OCI-LY1 (cell line): ENCODE data around the gene GALNT4.

Source experiments
- H2AFZ ChIP-seq: fragments of 200-600 bp; sonication (generic), shearing (Covaris generic); 2 replicates; pipeline ENCODE4 v1.6.0; 2014; ENCODE audit warnings: antibody characterized with exemption, mild to moderate bottlenecking, low read length
- H3F3A ChIP-seq: fragments of 200-600 bp; sonication (generic), shearing (Covaris generic); 2 replicates; pipeline ENCODE4 v1.6.0; 2014; ENCODE audit warnings: mild to moderate bottlenecking, antibody characterized with exemption, low read length, moderate library complexity; ENCODE audit not compliant: insufficient read depth
- H3K27ac ChIP-seq: fragments of 200-600 bp; sonication (generic); 2 replicates; pipeline ENCODE4 v1.5.1; 2014; ENCODE audit warnings: low read length, mixed run types, mild to moderate bottlenecking, low read depth; ENCODE audit not compliant: poor library complexity, severe bottlenecking
- H3K27me3 ChIP-seq: fragments of 200-600 bp; sonication (generic); 2 replicates; pipeline ENCODE4 v1.6.0; 2014; ENCODE audit warnings: antibody characterized with exemption, mild to moderate bottlenecking, low read length, moderate library complexity; ENCODE audit not compliant: insufficient read depth
- H3K36me3 ChIP-seq: fragments of 200-600 bp; sonication (generic); 2 replicates; pipeline ENCODE4 v1.6.1; 2014; ENCODE audit warnings: mild to moderate bottlenecking, antibody characterized with exemption, low read length, moderate library complexity, mixed read lengths; ENCODE audit not compliant: insufficient read depth
- H3K4me1 ChIP-seq: fragments of 200-600 bp; sonication (generic); 2 replicates; pipeline ENCODE4 v1.5.1; 2014; ENCODE audit warnings: mild to moderate bottlenecking, low read length, moderate library complexity; ENCODE audit not compliant: insufficient read depth, severe bottlenecking
- H3K4me2 ChIP-seq: fragments of 200-600 bp; sonication (generic), shearing (Covaris generic); 2 replicates; pipeline ENCODE4 v1.6.1; 2014; ENCODE audit warnings: low read length
- H3K4me3 ChIP-seq: fragments of 200-600 bp; sonication (generic); 2 replicates; pipeline ENCODE4 v1.5.1; 2014; ENCODE audit warnings: low read length, low read depth, mild to moderate bottlenecking, mixed read lengths; ENCODE audit not compliant: poor library complexity, severe bottlenecking
- H3K79me2 ChIP-seq: fragments of 200-600 bp; shearing (Covaris generic); 2 replicates; pipeline ENCODE4 v1.6.1; 2016; ENCODE audit warnings: mixed run types, low read length, mixed read lengths; ENCODE audit not compliant: insufficient read depth
- H3K9ac ChIP-seq: fragments of 200-600 bp; sonication (generic), shearing (Covaris generic); 2 replicates; pipeline ENCODE4 v1.6.1; 2014; ENCODE audit warnings: mild to moderate bottlenecking, low read length, mixed read lengths
- H3K9me2 ChIP-seq: fragments of 200-600 bp; sonication (generic), shearing (Covaris generic); 2 replicates; pipeline ENCODE4 v1.6.1; 2014; ENCODE audit warnings: low read depth, mild to moderate bottlenecking, low read length, mixed read lengths
- H3K9me3 ChIP-seq: fragments of 200-600 bp; shearing (Covaris generic); 2 replicates; pipeline ENCODE4 v1.6.1; 2014; ENCODE audit warnings: low read length, mixed read lengths
- H4K20me1 ChIP-seq: fragments of 200-600 bp; sonication (generic), shearing (Covaris generic); 2 replicates; pipeline ENCODE4 v1.6.0; 2016; ENCODE audit warnings: mild to moderate bottlenecking, low read length; ENCODE audit not compliant: insufficient read depth
- CTCF ChIP-seq: fragments of 200-600 bp; sonication (generic), shearing (Covaris generic); IDR thresholded peaks from 2 replicates; pipeline ENCODE4 v1.5.1; 2017; ENCODE audit warnings: mild to moderate bottlenecking, antibody characterized with exemption, low read length, moderate library complexity, mixed read lengths
- EZH2 ChIP-seq: fragments of 200-600 bp; sonication (generic), shearing (Covaris generic); IDR thresholded peaks from 2 replicates; pipeline ENCODE4 v1.8.0; 2017; ENCODE audit warnings: borderline replicate concordance, mixed run types, mild to moderate bottlenecking, antibody characterized with exemption, low read length, moderate library complexity, mixed read lengths

GALNT4 gene

GRCh38 chr12:89514751-89515150, 9.8 kb downstream of the GALNT4 start:
- no peak overlapping the region for H3K4me3 ChIP-seq
- no peak overlapping the region for H3K27ac ChIP-seq
- H2AFZ ChIP-seq, result no peak overlapping the region
- H3K79me2 ChIP-seq, result no peaks in the 10 kb centered on the region
- H3K9me2 ChIP-seq, result no peaks in the 10 kb centered on the region
- TF ChIP-seq EZH2 (no peak), CTCF (no peak)
- H3K27me3 ChIP-seq, result no peaks in the 10 kb centered on the region
- no peaks in the 10 kb centered on the region for H4K20me1 ChIP-seq
- no peaks in the 10 kb centered on the region for H3F3A ChIP-seq
- no peaks in the 10 kb centered on the region for H3K36me3 ChIP-seq
- H3K9me3 ChIP-seq, result no peaks in the 10 kb centered on the region
- no peak overlapping the region for H3K4me2 ChIP-seq
- no peak overlapping the region for H3K9ac ChIP-seq
- H3K4me1 ChIP-seq, result no peaks in the 10 kb centered on the region

- H2AFZ ChIP-seq, result no peak overlapping the region
- no peaks in the 10 kb centered on the region for H3F3A ChIP-seq
- H3K9me3 ChIP-seq, result no peaks in the 10 kb centered on the region
- H3K36me3 ChIP-seq, result no peaks in the 10 kb centered on the region
- no peak overlapping the region for H3K27ac ChIP-seq
- no peak overlapping the region for H3K9ac ChIP-seq
- no peak overlapping the region for H3K4me2 ChIP-seq
- no peaks in the 10 kb centered on the region for H4K20me1 ChIP-seq
- H3K4me1 ChIP-seq, result no peaks in the 10 kb centered on the region
- TF ChIP-seq CTCF (no peak), EZH2 (no peak)
- no peaks in the 10 kb centered on the region for H3K27me3 ChIP-seq
- H3K4me3 ChIP-seq, result no peak overlapping the region
- no peaks in the 10 kb centered on the region for H3K9me2 ChIP-seq
- no peaks in the 10 kb centered on the region for H3K79me2 ChIP-seq
Measured at GRCh38 chr12:89513544-89513943, 11.1 kb downstream of the GALNT4 start.

- no peaks in the 10 kb centered on the region for H3K9me2 ChIP-seq
- H3K9ac ChIP-seq, result no peak overlapping the region
- H4K20me1 ChIP-seq, result no peaks in the 10 kb centered on the region
- no peaks in the 10 kb centered on the region for H3K4me1 ChIP-seq
- no peak overlapping the region for H3K4me3 ChIP-seq
- H3K4me2 ChIP-seq, result no peak overlapping the region
- no peaks in the 10 kb centered on the region for H3K9me3 ChIP-seq
- no peak overlapping the region for H3K27ac ChIP-seq
- H3K79me2 ChIP-seq, result no peaks in the 10 kb centered on the region
- no peaks in the 10 kb centered on the region for H3F3A ChIP-seq
- no peaks in the 10 kb centered on the region for H3K27me3 ChIP-seq
- no peak overlapping the region for H2AFZ ChIP-seq
- no peaks in the 10 kb centered on the region for H3K36me3 ChIP-seq
- TF ChIP-seq EZH2 (no peak), CTCF (no peak)
Measured at GRCh38 chr12:89507015-89507824, 17.4 kb downstream of the GALNT4 start.
